CD4-positive, alpha-beta T cell treated with Interleukin-4 for 4 hours (primary cell): Measurements from ENCODE around the gene HOXB2.
A peak's percentile ranks its signal among the peaks of the same experiment; 100 is the strongest.

Experiments used
- DNase-seq: peaks from one replicate; pipeline ENCODE4 v3.0.0-alpha.2; 2020

The HOXB2 gene

GRCh38 chr17:48551596-48552465 is 6.9 kb upstream of the HOXB2 start:
- no peak for DNase-seq

DNA sequence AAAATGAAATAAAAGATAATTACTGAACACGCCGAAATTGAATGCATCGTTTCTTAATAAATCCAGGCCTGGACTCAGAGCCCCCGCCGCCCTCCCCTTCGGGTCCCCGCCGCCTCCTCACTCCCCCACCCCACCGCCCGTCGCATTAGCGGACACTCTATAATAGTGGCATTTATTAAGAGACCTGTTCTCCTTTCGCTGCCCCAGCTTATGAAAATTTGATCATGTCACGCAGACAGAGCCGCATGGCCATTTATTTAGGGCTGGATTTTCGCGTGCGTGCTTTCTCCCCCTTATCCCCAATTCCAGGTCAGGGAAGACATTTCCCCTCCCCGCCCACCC is 6.3 kb upstream of the HOXB2 start:
- no peak for DNase-seq

DNA sequence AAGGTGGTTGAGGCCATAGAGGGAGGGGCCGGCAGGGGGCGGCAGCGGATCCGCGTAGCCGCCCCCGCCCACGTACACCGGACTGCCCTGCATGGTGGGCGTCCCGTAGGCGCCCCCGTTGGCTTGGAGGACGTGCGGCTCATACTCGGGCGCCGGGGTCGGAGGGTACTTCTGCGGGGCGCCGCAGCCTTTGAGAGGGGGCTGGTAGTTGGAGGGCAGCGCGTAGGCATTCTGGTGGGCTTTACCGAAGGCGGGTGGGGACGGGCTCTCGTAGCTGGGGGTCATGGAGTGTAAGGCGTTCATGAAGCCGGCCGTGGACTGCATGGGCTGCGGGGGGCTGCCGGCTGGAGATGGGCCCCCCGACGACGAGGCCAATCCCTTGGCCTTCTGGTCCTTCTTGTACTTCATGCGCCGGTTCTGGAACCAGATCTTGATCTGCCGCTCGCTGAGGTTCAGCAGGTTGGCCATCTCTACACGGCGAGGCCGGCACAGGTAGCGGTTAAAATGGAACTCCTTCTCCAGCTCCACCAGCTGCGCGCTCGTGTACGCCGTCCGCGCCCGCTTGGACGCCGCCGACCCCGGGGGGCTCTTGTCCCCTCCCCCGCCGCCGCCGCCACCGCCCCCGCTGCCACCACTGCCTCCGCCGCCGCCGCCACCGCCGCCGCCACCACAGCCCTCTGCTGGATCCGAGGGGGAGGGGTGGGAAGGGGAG is 5.7 kb upstream of the HOXB2 start:
- DNase-seq: no peak

- no peak for DNase-seq
Observed at GRCh38 chr17:48549914-48550501, 5.1 kb upstream of the HOXB2 start.

- no peak for DNase-seq
Observed at GRCh38 chr17:48549281-48549630, 4.3 kb upstream of the HOXB2 start.

GRCh38 chr17:48548523-48549280 is 3.8 kb upstream of the HOXB2 start:
- no peak for DNase-seq

DNA sequence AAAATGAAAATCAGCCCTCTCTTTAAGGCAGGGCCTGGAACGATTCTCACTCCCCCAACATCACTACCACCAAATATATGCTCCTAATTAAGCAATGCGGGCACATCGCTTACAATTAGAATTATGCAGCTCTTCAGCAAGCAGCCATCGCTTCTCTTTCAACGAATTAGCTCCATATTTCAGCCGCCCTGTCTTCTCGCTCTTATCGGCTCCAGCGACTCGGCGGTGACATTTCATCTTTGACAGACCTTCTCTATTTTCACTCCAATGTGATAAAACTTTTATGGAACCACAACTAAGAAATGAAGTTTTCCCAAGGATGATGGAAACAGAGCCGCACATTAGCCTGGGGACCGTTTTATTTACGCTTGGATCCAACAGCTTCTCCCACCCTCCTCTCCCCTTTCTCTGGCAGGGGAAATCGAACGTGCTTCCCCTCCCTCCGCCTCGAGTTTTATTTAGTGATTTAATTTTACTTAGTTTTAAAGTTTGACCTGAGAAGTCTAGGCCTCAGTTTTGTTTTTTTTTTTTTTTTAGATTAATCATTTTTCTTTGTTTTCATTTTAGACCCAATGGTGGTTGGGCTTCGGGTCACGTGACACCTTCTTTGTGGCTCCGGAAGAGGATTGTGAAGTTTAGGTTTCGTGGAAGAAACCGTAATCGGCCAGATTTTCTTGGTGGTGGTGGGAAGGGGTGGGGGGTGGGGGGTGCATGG is 3.1 kb upstream of the HOXB2 start:
- peak; percentile 63 for DNase-seq

DNA sequence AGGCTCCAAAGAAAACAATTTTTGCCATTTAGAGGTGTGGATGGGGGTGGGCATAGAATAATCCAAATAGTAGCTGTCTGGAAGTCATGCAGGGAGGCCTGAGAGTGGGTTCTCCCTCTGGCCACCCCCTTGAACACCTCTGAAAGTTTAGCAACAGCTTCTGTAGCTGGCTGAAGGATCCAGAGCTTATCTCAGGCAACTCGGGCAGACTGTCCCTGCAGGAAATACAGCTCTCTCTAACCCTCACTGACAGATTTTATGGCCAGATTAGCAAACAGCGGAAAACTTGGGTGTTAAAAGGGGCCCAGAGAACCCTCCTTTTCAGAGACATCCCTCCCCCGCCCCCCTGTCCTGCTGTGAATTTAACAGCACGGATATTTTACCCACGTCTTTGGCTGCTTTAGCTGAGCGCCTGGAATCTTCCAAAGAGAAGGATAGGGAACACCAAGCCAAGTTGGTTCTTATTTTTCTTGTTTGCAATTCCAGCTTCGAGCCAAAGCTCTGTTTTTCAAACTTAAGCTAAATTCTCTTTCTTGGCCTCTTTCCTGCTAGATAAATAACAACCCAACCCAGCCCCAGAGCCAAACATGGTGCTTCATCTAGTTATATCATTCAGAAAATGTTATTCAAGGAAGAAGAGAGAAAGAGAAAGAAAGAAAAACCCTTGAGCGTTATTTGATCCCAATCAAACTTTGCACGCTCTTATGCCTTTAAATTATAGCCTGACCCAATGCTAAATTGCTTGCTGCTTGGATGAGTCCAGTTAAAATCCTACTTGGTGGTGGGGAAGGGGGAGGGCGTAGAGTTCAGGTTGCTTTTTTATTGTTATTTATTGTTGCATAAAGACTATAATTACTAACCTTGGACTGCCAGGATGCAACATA is 2.3 kb upstream of the HOXB2 start:
- DNase-seq: no peak

GRCh38 chr17:48546137-48546923 is 1.4 kb upstream of the HOXB2 start:
- DNase-seq: no peak

- DNase-seq: no peak
Observed at GRCh38 chr17:48545539-48545938, 630 bp upstream of the HOXB2 start.

DNA sequence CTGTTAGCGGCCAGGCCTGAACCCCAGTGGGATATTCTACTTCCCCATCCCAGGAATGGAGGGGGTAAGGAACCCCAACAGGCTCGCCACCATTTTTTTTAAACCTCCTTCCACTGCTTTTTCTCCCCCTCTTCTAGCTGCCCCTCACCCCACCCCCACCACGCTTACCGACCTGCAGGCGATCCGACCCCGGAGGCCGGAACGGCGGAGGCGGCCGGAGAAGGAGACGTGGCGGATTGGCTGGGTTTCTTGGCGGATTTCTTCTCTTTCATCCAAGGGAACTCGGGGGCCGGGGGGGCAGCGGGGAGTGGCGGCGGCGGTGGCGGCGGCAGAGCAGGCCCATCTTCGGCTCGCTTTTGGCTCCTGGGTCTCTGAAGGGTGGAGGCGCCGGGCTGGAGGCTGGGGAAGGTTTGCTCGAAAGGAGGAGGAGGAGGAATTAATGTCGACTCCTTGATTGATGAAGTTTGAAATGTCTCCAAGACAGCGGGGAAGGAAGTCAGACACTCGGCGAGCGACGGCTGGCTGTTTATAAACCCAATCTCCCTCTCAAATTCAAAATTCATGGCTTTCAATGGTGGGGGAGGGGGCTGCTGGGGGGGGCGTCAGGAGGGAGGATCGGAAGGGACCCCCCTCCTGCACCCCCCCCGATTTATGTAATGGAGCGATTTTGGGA is 424 bp downstream of the HOXB2 start:
- peak; percentile 42 for DNase-seq

GRCh38 chr17:48543854-48544348 is 1.0 kb downstream of the HOXB2 start:
- peak; percentile 13 for DNase-seq

DNA sequence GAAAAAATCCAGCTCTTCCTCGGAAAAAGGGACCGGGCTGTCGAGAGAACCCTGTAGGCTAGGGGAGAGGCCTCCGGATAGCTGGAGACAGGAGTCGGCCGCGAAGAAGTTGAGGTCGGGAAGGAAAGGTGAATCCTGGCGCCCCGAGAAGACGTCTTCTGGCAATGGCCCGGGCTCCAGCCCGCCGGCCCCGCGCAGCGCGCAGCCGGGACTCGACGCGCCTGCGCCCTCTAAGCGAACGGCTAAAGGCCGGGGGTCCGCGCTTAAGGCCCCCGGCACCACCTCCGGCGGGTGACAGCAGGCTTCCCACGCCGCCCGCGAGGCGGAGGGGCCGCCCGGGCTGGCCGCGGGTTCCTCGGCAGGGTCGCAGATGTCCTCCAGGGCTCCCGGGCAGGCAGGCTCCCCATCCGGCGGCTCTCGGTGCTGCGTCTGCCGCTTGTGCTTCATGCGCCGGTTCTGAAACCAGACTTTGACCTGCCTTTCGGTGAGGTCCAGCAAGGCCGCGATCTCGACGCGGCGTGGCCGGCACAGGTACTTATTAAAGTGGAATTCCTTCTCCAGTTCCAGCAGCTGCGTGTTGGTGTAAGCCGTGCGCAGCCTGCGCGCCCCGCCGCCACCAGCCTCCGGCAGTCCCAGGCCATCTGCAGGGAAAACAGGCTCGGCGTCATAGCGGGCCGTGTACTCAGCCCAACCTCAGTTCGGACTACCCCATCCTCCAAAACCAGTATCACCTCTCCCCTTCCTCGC is 1.6 kb downstream of the HOXB2 start:
- peak; percentile 62 for DNase-seq

DNA sequence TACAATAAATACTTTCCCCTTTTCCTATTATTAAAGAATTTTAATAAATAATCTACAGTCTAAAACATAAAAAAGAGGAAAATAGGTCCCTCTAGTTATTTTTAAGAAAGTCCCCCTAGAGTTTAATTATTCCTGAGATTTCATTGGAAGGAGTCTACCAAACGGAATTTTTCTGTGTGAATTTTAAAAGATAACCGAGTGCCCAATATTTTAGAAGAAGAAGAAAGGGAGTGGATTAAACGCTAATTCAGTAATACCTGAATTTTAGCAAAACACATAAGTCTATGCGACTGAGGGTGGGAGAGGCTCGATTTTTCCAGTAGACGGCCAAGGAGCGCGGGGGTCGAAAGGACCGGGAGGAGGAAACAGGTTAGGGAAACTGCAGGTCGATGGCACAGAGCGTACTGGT is 2.2 kb downstream of the HOXB2 start:
- no peak for DNase-seq

GRCh38 chr17:48542114-48542656 is 2.7 kb downstream of the HOXB2 start:
- DNase-seq: peak; percentile 21

DNA sequence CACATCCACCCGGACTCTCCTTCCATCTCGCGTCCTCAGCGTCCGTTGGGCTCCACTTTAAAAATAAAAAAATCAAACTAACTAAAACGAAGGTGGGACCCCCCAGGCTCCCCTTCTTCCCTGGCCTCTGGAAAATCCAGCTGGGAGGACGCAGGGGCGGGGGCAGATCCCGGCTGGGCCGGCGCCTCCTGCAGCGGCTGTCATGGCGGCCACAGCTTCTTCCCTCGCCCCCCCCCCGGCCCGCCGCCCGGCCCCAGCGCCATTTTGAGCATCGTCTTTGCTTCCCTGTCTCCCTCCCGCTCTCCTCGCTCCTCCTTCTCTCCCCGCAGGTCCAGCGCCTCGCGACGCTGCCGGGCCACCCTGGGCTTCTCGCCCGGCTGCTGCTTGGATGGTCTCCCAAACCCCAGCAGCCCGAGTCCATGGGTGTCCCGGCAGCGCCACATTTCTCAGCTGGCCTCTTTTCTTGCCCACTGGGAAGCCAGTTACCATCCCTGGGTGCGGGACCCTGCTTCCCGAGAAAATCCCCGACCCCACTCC is 3.3 kb downstream of the HOXB2 start:
- DNase-seq: peak; percentile 35

DNA sequence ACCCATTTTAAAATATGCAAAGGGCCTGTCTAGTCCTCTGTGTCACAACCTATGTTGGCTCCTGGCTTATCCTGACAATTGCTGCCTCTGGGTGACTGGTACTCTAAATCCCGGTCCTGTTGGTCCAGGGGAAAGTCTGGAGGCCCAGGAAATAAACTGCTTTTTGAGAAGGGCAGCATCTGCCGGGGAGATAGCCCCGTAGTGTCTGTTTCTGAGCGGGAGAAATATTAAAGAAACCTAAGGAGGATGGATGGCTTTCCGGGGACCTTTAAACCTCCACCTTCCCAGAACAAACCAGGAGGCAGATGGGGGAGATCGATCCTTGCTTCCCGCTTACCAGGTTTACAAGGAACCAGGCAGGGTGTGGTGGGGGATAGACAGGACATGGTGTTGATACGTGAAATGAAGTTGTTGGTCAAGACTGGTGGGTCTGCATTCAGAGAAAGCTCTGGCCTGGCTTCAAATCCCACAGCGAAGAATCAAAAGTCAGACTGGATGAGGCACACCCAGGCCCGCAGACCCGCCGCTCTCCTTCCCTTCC is 3.8 kb downstream of the HOXB2 start:
- DNase-seq: no peak

DNA sequence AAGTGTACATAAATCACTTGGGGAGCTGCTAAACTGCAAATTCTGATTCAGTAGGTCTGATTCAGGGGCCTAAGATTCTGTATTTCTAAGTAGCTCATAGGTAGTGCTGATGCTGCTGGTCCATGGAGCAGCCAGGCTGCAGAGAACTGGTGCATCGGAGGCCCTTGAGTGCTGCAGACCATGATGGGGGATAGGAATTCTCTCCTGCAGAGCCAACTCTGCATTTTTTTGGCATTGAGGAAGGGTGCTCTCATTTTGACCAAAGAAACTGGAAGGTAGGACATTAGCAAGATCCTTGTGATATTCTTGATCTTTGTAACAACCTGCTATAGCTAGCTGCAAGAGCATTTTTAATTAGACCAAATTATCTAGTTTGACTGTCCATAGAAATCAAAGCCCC is 4.7 kb downstream of the HOXB2 start:
- no peak for DNase-seq
